ENCODE results near the gene WDR53.
"Not testable (repeated sequence)": the region's sequence is repeated elsewhere in the genome, so short reads cannot be mapped to it uniquely, and the experiment has no call there.

The WDR53 gene

DNA sequence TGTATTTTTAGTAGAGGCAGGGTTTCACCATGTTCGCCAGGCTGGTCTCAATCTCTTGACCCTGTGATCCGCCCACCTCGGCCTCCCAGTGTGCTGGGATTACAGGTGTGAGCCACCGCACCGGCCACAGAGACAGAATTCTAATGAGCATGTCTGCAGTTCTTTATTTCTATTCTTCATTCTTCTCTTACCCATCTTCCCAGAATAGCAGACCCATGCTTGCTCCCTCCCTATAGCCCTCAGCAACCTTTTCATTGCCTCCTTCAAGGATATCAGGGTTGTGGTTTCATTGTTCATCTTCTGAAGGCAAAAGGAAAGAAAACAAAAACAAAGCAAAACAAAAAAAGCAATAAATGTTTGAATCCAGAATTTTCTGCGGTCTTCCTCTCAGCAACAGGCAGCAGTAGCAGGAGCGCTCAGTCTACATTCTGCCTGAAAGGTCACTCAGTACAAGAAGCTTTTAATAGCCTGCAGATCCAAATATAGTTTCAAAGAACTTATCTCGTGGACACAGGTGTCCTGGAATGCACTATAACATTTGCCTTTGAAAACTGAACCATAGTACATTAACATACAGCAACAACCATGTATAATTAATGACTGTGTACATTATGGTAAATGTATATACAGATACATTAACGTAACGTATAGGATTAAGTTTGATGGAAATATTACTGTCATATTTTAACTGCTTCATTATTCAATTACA is 53.3 kb downstream of the WDR53 start, which contains the start of gene SMCO1:
Gene SMCO1, minus strand, starts transcription at position 434 of the 709 bp plus-strand sequence. Its CDS starts 137 bp downstream, at position 297.
- DNase-seq = no peak

DNA sequence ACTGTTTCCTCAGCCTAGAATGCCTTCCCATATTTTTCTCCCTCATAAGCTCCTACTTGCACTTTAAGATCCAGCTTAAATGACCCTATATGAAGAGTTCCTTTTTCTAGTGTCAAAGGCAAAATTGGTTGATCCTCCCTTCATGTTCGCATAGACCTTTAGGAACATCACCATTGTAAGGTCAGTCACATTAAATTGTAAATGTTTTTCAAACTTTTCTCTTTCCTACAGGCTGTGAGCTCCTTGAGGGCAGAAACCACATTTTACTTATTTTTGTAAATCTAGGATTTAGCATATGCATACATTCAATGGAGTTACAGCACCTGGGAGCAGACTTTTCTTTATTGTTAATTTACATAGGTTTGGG is 54.0 kb downstream of the WDR53 start:
- no peak for DNase-seq

DNA sequence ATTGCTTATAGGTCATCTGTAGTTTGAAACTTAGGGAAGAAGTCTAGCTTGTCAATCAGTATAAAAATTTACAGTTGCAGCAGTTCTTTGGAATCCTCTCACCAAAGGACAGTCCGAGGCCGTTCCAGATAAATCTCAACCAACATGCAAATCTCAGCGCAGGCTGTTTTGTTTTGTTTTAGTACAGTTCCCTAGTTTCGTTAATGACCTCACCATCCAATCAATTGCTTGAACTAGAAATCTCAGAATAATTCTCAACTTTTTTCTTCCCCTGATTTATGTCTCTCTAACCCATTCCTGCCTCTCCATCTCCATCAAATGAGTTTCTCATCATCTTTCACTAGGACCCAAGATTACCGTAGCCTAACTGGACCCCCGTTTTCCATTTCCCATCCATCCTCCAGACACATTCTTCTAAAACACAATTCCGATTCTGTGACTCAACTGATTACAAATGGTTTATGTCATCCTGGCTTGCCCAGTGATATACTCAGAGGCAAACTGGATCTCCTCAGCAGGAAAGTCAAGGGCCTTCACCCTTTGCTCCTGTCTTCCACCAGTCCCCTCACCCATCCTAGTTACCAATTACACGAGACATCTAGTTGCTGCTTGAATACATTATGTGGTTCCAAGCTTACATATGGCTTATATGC is 54.5 kb downstream of the WDR53 start:
- no peak for DNase-seq

GRCh38 chr3:196511646-196512425 is 56.5 kb downstream of the WDR53 start:
- not testable (repeated sequence) for DNase-seq

DNA sequence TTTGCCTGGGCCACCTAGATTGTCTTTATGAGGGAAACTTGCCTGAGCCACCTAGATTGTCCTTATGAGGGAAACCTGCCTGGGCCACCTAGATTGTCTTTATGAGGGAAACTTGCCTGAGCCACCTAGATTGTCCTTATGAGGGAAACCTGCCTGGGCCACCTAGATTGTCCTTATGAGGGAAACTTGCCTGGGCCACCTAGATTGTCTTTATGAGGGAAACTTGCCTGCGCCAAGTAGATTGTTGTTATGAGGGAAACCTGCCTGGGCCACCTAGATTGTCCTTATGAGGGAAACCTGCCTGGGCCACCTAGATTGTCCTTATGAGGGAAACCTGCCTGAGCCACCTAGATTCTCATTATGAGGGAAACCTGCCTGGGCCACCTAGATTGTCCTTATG is 57.2 kb downstream of the WDR53 start:
- not testable (repeated sequence) for DNase-seq

- no peak for DNase-seq
Measured at GRCh38 chr3:196506687-196507086, 61.7 kb downstream of the WDR53 start.

DNA sequence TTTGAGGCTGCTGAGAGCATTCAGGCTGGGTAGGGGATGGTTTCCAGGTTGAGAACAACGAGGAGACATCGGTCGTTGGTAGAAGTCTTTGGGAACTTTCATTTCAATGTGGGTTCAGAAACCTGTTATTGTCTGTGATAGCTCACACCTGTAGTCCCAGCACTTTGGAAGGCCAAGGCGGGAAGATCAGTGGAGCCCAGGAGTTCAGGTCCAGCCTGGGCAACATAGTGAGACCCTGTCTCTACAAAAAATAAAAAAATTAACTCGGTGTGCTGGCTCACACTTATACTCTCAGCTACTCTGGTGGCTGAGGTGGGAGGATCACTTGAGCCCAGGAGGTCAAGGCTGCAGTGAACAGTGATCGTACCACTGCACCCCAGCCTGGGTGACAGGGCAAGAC is 63.8 kb downstream of the WDR53 start:
- DNase-seq = no peak

Measured in activated CD4-positive, alpha-beta T cell treated with anti-CD3 and anti-CD28 coated beads, Interleukin-2, amount 50 U/mL, for 1 hour (primary cell).